HG03571 (cell line): ENCODE data around the gene ZBTB49.
"Not testable (repeated sequence)": the region's sequence is repeated elsewhere in the genome, so short reads cannot be mapped to it uniquely, and the experiment has no call there.

ENCODE experiments used
- ATAC-seq: cut with Tn5 transposase; IDR thresholded peaks from one replicate; pipeline ENCODE4 v1.9.1; 2021; ENCODE audit not compliant: unreplicated experiment

ZBTB49 gene, protein sequence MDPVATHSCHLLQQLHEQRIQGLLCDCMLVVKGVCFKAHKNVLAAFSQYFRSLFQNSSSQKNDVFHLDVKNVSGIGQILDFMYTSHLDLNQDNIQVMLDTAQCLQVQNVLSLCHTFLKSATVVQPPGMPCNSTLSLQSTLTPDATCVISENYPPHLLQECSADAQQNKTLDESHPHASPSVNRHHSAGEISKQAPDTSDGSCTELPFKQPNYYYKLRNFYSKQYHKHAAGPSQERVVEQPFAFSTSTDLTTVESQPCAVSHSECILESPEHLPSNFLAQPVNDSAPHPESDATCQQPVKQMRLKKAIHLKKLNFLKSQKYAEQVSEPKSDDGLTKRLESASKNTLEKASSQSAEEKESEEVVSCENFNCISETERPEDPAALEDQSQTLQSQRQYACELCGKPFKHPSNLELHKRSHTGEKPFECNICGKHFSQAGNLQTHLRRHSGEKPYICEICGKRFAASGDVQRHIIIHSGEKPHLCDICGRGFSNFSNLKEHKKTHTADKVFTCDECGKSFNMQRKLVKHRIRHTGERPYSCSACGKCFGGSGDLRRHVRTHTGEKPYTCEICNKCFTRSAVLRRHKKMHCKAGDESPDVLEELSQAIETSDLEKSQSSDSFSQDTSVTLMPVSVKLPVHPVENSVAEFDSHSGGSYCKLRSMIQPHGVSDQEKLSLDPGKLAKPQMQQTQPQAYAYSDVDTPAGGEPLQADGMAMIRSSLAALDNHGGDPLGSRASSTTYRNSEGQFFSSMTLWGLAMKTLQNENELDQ

GRCh38 chr4:4289941-4290850 is at the start of gene ZBTB49, which contains the start of gene LYAR:
ZBTB49 (plus strand) TSS chr4:4290251; CDS start chr4:4299946, 9,695 bp downstream.
LYAR (minus strand) TSS chr4:4290154; CDS start chr4:4283742, 6,412 bp downstream.
- peak; percentile 86 for ATAC-seq

DNA sequence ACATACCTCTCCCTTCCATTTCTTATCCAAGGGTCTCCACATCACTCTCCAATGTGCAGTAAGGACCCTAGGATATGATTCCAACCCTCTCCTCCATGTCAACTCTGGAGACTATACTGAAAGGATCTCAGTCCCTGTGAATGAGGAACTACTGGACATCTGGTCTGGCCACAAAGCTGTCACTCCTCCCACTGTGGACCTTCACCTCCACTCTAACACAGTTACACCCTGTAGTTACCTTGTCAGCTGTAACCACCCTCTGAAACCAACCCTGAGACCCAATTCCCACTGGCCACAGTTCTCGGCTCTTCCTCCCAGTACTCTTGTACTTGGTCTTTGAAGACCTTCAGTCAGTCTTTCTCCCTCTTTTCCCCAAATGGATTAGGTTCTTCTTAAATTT is 44.9 kb upstream of the ZBTB49 start:
- ATAC-seq, result no peak

- ATAC-seq, result peak; percentile 7
Observed at GRCh38 chr4:4247696-4248028, 42.4 kb upstream of the ZBTB49 start.

GRCh38 chr4:4248029-4248884 is 41.8 kb upstream of the ZBTB49 start, which contains the start of gene TMEM128:
TMEM128 (minus strand) TSS chr4:4248223; CDS start chr4:4248202, 21 bp downstream.
- ATAC-seq, result peak; percentile 96

- no peak for ATAC-seq
Observed at GRCh38 chr4:4248885-4249203, 41.2 kb upstream of the ZBTB49 start.

- not testable (repeated sequence) for ATAC-seq
Observed at GRCh38 chr4:4249342-4249741, 40.7 kb upstream of the ZBTB49 start.

GRCh38 chr4:4249866-4250265 is 40.2 kb upstream of the ZBTB49 start:
- no peak for ATAC-seq

- no peak for ATAC-seq
Observed at GRCh38 chr4:4254199-4254598, 35.9 kb upstream of the ZBTB49 start.

DNA sequence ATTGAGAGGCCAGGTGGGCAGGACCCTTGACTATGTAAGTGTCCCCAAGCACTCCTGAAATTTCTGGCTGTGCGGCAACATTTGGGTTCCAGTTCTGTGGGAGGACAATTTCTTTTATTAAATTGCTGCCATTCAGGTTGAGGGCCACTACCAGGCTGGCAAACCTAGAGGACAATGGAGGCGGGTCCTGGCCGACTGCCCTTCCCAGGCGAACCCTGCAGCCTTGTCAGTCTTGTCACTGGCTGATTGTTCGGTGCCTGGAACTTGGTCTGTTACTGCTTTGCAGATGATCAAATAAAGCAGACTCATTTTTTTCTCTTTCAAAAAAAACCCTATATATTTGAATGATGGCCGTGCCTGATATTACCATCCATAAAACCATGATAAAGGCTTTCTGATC is 35.4 kb upstream of the ZBTB49 start:
- ATAC-seq, result no peak

GRCh38 chr4:4256799-4257198 is 33.3 kb upstream of the ZBTB49 start:
- ATAC-seq, result no peak

GRCh38 chr4:4257705-4258104 is 32.3 kb upstream of the ZBTB49 start:
- ATAC-seq, result not testable (repeated sequence)

GRCh38 chr4:4259484-4260100 is 30.5 kb upstream of the ZBTB49 start:
- ATAC-seq, result no peak

DNA sequence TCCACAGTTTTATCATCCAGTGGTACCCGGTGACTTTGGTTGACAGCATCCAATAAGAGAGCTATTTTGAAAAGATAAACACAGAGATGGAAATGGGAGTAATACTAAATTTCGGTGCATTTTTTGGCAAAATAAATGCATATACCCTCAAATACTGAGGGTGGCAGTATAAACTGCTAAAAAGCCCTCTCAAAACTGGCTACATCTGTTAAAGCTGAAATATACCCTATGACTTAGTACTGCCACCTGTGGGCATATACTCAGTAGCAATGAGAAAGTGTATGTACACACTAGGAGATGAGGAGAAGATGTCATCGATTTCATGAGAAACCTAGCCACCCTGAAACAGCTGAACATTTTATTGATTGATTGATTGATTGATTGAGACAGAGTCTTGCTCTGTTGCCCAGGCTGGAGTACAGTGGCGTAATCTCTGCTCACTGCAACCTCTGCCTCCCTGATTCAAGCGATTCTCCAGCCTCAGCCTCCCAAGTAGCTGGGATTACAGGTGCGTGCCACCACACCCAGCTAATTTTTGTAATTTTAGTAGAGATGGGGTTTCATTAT is 29.8 kb upstream of the ZBTB49 start:
- peak; percentile 74 for ATAC-seq

GRCh38 chr4:4267981-4268380 is 22.1 kb upstream of the ZBTB49 start:
- no peak for ATAC-seq

GRCh38 chr4:4268776-4269175 is 21.3 kb upstream of the ZBTB49 start:
- ATAC-seq, result no peak

DNA sequence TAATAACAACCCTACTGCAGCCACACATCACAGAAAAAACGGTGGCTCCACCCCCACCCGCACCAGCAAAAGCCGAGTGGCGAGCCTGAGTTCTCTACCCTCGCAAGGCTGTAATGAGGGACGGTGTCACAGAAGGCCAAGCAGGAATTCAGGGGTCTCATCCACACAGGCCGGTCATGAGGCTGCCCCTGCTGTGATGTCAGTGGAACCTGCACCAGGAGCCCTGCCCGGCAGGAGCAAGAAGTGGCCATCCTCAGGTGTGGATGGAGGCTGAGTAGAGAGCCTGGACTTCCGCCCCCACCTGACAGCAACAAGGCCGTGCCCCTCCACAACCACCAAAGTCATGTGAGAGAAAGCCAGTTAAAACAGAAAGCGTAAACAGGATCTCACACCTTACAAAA is 20.7 kb upstream of the ZBTB49 start:
- no peak for ATAC-seq

DNA sequence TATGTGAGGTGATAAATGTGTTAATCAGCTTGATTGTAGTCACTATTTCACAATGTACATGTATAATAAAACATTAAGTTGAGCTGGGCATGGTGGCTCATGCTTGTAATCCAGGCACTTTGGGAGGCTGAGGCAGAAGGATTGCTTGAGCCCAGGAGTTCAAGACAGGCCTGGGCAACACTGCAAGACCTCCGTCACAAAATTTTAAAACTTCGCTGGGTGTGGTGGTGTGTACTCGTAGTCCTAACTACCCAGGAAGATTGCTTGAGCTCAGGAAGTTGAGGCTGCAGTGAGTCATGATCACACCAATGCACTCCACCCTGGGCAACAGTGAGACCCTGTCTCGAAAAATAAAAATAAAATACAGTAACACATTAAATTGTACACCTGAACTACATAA is 20.2 kb upstream of the ZBTB49 start:
- ATAC-seq, result no peak

- no peak for ATAC-seq
Observed at GRCh38 chr4:4270529-4270928, 19.5 kb upstream of the ZBTB49 start.

- ATAC-seq, result no peak
Observed at GRCh38 chr4:4271912-4272311, 18.1 kb upstream of the ZBTB49 start.

DNA sequence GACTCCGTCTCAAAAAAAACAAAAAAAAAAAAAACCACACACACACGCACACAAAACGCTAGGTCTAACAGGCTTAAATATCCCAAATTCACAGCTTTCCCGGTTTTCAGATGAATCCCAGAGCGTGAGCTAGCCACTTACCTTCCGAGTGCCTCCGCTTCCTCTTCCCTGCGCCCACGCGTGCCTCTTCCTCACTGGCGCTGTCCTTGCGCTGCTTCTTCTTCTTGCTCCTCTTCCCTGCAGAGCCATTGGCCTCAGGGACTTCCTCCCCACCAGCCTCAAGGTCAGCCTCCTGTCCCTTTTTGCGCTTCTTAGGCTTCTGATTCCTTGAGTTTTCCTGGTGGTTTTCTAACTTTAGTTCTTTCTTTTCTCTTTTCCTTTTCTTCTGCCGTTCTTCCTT is 15.8 kb upstream of the ZBTB49 start:
- ATAC-seq, result no peak
